PFSK-1 (cell line): Measurements from ENCODE around the gene DMRTC2.

Experiments used
- FOXP2 ChIP-seq: optimal IDR thresholded peaks from 2 replicates; pipeline ENCODE3; 2011; ENCODE audit warnings: borderline replicate concordance, control low read depth, inconsistent platforms; ENCODE audit not compliant: insufficient read depth; ENCODE audit errors: extremely low read length, extremely low read depth
- POLR2AphosphoS5 ChIP-seq: IDR thresholded peaks from 2 replicates; pipeline ENCODE4 v1.6.1; 2012; ENCODE audit warnings: low read depth, mild to moderate bottlenecking, control low read depth, low read length, moderate library complexity
- SIN3A ChIP-seq: IDR thresholded peaks from 2 replicates; pipeline ENCODE4 v1.6.1; 2012; ENCODE audit warnings: mild to moderate bottlenecking, low read length, moderate library complexity, borderline replicate concordance; ENCODE audit not compliant: insufficient read depth
- TAF1 ChIP-seq: IDR thresholded peaks from 2 replicates; pipeline ENCODE4 v1.6.1; 2012; ENCODE audit warnings: low read length, control low read depth, borderline replicate concordance; ENCODE audit not compliant: insufficient read depth
- TF ChIP-seq, protein P1 (sequence below), 2 experiments: IDR thresholded peaks; 2 replicates each; pipeline versions ENCODE4 v1.6.1 to v1.8.0; 2011 to 2012; ENCODE audit warnings: low read depth in 2 of 2, low read length in 2 of 2, control low read depth in 1 of 2, inconsistent platforms in 1 of 2, mild to moderate bottlenecking in 1 of 2, moderate library complexity in 1 of 2; ENCODE audit not compliant: insufficient read depth in 1 of 2

DMRTC2 gene

DNA sequence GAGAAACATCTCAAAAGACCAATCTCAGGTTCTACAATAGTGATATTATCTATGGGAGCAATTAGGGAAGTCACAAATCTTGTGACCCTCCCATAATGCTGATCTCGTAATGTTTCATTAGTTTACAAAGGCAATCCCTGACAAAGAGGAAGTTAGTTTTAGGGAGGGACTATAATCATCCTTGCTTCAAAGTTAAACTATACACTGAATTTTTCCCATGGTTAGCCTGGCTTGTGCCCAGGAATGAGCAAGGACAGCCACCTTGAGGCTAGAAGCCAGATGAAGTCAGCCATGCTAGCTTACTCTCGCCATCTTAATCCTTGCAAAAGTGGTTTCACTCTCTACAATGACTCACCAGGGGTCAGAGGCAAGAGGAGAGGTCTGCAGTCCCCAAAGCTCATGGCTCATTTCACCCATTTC lies 43.0 kb upstream of the DMRTC2 start:
- no peak for TF ChIP-seq POLR2AphosphoS5
- TF ChIP-seq, protein P1, sequence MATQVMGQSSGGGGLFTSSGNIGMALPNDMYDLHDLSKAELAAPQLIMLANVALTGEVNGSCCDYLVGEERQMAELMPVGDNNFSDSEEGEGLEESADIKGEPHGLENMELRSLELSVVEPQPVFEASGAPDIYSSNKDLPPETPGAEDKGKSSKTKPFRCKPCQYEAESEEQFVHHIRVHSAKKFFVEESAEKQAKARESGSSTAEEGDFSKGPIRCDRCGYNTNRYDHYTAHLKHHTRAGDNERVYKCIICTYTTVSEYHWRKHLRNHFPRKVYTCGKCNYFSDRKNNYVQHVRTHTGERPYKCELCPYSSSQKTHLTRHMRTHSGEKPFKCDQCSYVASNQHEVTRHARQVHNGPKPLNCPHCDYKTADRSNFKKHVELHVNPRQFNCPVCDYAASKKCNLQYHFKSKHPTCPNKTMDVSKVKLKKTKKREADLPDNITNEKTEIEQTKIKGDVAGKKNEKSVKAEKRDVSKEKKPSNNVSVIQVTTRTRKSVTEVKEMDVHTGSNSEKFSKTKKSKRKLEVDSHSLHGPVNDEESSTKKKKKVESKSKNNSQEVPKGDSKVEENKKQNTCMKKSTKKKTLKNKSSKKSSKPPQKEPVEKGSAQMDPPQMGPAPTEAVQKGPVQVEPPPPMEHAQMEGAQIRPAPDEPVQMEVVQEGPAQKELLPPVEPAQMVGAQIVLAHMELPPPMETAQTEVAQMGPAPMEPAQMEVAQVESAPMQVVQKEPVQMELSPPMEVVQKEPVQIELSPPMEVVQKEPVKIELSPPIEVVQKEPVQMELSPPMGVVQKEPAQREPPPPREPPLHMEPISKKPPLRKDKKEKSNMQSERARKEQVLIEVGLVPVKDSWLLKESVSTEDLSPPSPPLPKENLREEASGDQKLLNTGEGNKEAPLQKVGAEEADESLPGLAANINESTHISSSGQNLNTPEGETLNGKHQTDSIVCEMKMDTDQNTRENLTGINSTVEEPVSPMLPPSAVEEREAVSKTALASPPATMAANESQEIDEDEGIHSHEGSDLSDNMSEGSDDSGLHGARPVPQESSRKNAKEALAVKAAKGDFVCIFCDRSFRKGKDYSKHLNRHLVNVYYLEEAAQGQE (IDR thresholded peaks at IDR 0.05; ENCODE audit: insufficient read depth in 1 of 2, low read depth in 2 of 2, low read length in 2 of 2) = no peak
- TF ChIP-seq TAF1 = no peak
- TF ChIP-seq SIN3A = no peak
- no peak for TF ChIP-seq FOXP2

DNA sequence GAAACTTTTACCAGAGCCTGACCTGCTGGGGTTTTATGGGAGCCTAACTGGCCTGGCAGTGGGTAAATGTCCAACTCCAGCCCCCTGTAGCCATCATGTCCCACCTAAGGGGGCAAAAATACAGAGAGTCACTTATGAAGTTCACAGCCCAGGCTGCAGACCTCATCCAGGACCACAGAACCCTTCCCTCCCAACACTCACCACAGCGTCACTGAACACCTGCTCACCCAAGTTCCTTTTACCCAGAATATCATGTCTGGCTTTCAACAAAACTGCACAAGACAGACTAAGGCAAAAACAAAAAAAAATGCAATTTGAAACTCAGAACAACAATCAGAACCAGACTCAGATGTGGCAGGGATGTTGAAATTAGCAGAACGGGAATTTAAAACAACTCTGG lies 42.1 kb upstream of the DMRTC2 start:
- TF ChIP-seq TAF1 (no peak), FOXP2 (no peak), POLR2AphosphoS5 (no peak), SIN3A (no peak)
- TF ChIP-seq, protein P1 (IDR thresholded peaks at IDR 0.05; ENCODE audit: insufficient read depth in 1 of 2, low read depth in 2 of 2, low read length in 2 of 2) = no peak

DNA sequence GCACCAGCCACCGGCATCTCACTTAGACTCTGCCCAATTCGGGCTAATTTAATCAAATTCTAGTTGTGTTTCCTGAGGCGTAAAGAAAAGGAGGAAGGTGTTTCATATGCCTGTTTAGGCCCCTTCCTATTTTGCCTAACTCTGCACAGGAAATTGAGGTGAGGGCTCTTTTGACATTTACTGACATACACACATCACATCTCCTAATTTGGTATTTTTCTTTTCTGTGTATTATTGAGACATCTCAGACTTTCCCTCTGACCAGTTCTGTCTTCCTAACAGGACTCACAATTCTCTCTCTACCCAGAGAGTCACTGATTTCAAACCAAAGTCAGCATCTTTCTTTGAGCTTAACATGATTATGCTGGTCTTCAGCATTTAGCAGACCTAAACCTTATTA lies 40.5 kb upstream of the DMRTC2 start:
- TF ChIP-seq, protein P1 (IDR thresholded peaks at IDR 0.05; ENCODE audit: insufficient read depth in 1 of 2, low read depth in 2 of 2, low read length in 2 of 2) = no peak
- TF ChIP-seq POLR2AphosphoS5 (no peak), TAF1 (no peak), SIN3A (no peak), FOXP2 (no peak)

DNA sequence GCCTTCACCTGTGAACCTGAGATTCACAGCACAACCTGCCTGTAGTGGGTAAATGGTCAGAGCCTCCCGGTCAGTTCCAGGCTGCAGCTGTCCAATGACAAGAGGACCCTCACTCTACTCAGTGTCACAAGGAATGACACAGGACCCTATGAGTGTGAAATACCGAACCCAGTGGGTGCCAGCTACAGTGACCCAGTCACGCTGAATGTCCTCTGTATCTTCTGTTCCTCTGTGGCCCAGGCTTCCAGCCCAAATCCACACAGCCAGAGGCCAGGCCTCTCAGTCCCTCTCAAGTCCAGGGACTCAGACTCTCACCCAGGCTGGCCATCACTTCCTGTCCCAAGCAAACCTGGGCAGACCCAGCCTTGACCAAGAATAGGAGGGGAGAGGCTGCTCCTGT lies 37.7 kb upstream of the DMRTC2 start:
- no peak for TF ChIP-seq FOXP2
- no peak for TF ChIP-seq SIN3A
- no peak for TF ChIP-seq TAF1
- no peak for TF ChIP-seq POLR2AphosphoS5
- TF ChIP-seq, protein P1 (IDR thresholded peaks at IDR 0.05; ENCODE audit: insufficient read depth in 1 of 2, low read depth in 2 of 2, low read length in 2 of 2) = no peak

DNA sequence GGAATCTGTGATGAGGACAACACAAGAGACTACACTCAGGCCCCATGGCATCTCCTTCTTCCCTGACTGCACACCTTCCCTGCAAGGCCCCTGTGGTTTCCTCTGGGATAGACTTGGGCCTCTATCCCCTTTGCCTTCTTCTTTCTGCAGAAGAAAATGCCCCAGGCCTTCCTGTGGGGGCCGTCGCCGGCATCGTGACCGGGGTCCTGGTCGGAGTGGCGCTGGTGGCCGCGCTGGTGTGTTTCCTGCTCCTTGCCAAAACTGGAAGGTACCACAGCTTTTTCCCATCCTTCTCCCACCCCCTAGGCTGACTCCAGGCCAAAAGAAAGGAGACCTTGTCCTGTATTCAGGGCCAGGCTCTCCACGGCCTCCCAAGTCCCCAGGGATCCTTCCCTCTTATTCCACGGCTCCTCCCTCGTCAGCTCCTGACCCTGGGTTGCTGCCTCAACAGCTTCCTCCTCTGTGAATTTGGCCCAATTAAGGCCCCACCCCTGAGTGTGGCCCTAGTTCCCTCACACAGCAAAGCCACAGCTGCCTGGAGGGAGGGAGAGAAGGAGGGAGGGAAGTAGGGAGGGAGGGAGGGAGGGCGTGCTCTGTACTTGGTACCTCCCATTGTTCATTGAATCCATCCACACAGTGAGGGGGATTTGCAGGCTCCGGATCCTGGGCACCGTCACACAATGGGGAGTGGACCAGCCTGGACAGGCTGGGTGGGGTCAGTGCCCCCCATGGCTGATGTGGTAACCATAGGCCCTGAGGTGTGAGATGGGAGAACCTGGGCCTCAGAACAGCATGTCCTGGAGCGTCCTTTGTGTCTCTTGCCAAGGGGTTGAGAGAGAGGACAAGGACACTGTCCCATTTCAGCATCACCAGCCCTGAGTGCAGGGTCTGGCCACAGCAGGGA lies 35.9 kb upstream of the DMRTC2 start:
- no peak for TF ChIP-seq SIN3A
- TF ChIP-seq FOXP2 = no peak
- TF ChIP-seq, protein P1 (IDR thresholded peaks at IDR 0.05; ENCODE audit: insufficient read depth in 1 of 2, low read depth in 2 of 2, low read length in 2 of 2) = no peak
- no peak for TF ChIP-seq TAF1
- TF ChIP-seq POLR2AphosphoS5 = no peak
